HepG2 (cell line): ENCODE measurements around the gene CARTPT. TPM values are rescaled to one million over a fixed set of nuclear protein-coding genes. Genes with fewer than 3 reads are reported as not detected.
A peak's percentile ranks its signal among the peaks of the same experiment; 100 is the strongest.

Experiments
- CEBPG ChIP-seq: IDR thresholded peaks from 2 replicates; pipeline ENCODE4 v1.6.1; 2016
- CREB3 ChIP-seq: sonication (generic); formaldehyde crosslinking; IDR thresholded peaks from 2 replicates; pipeline ENCODE4 v1.5.0; 2020; ENCODE audit warnings: missing genetic modification reagents
- HNRNPL ChIP-seq: fragments of 200-400 bp; formaldehyde crosslinking; IDR thresholded peaks from 2 replicates; pipeline ENCODE4 v1.6.1; 2017; ENCODE audit warnings: mild to moderate bottlenecking, low read depth, low read length
- HOMEZ ChIP-seq: IDR thresholded peaks from 2 replicates; pipeline ENCODE4 v1.6.1; 2016; ENCODE audit warnings: low read depth
- KDM2A ChIP-seq: sonication (generic); formaldehyde crosslinking; IDR thresholded peaks from 2 replicates; pipeline ENCODE4 v1.4.0; 2020; ENCODE audit warnings: low read depth, missing genetic modification reagents, borderline replicate concordance
- KLF11 ChIP-seq: IDR thresholded peaks from 2 replicates; pipeline ENCODE4 v1.6.1; 2016; ENCODE audit warnings: missing compliant biosample characterization
- MLX ChIP-seq: IDR thresholded peaks from 2 replicates; pipeline ENCODE4 v1.6.1; 2016
- NR2F1 ChIP-seq, 2 experiments: fragments of 450-650 bp in 1 of 2; formaldehyde crosslinking in 1 of 2; IDR thresholded peaks; 2 replicates each; pipeline versions ENCODE4 v1.5.0 to v1.6.1; 2016 to 2020; ENCODE audit warnings: mild to moderate bottlenecking in 1 of 2, missing compliant biosample characterization in 1 of 2, missing genetic modification reagents in 1 of 2, moderate library complexity in 1 of 2
- PITX1 ChIP-seq: sonication (generic); formaldehyde crosslinking; IDR thresholded peaks from 2 replicates; pipeline ENCODE4 v1.5.1; 2020; ENCODE audit warnings: mild to moderate bottlenecking, missing genetic modification reagents
- TEAD3 ChIP-seq: optimal IDR thresholded peaks from 2 replicates; pipeline ENCODE3; 2016; ENCODE audit warnings: borderline replicate concordance
- TOE1 ChIP-seq: sonication (generic); formaldehyde crosslinking; IDR thresholded peaks from 2 replicates; pipeline ENCODE4 v1.4.0; 2020; ENCODE audit warnings: mild to moderate bottlenecking, missing genetic modification reagents
- UBTF ChIP-seq: sonication (generic); formaldehyde crosslinking; IDR thresholded peaks from 2 replicates; pipeline ENCODE4 v1.4.0; 2020; ENCODE audit warnings: mild to moderate bottlenecking, missing genetic modification reagents
- USF2 ChIP-seq, 2 experiments: sonication (generic) in 1 of 2; formaldehyde crosslinking in 1 of 2; IDR thresholded peaks; 2 replicates each; pipeline versions ENCODE4 v1.5.1 to v1.6.1; 2011 to 2020; ENCODE audit warnings: borderline replicate concordance in 1 of 2, low read depth in 1 of 2, low read length in 1 of 2, mild to moderate bottlenecking in 1 of 2, missing genetic modification reagents in 1 of 2, moderate library complexity in 1 of 2
- ZFP91 ChIP-seq: sonication (generic); formaldehyde crosslinking; IDR thresholded peaks from 2 replicates; pipeline ENCODE4 v1.9.0; 2022; ENCODE audit warnings: missing genetic modification reagents, mild to moderate bottlenecking, borderline replicate concordance
- ZNF317 ChIP-seq: sonication (generic); formaldehyde crosslinking; IDR thresholded peaks from 2 replicates; pipeline ENCODE4 v1.5.0; 2020; ENCODE audit warnings: mild to moderate bottlenecking, missing genetic modification reagents
- ZNF567 ChIP-seq: sonication (generic); formaldehyde crosslinking; IDR thresholded peaks from 2 replicates; pipeline ENCODE4 v1.8.1; 2023; ENCODE audit warnings: mild to moderate bottlenecking, missing genetic modification reagents, borderline replicate concordance
- ZNF710 ChIP-seq: sonication (generic); formaldehyde crosslinking; IDR thresholded peaks from 2 replicates; pipeline ENCODE4 v1.5.0; 2020; ENCODE audit warnings: mild to moderate bottlenecking, missing genetic modification reagents, borderline replicate concordance
- polyA plus RNA-seq, 8 experiments: library from polyadenylated mRNA; depleted of rRNA in 3 of 8; stranded (reverse) in 7 of 8; unstranded in 1 of 8; fragments of >200 nt; fragmentation: Illumina TruSeq in 4 of 8; extraction: Trizol in 4 of 8; gene quantifications; 2 replicates each; pipeline versions ENCODE4 v1.2.1 to v1.2.3, GENCODE V29; 2011 to 2016; ENCODE audit warnings: low read depth in 4 of 8, missing spikeins in 1 of 8, mixed read lengths in 1 of 8; ENCODE audit not compliant: insufficient read depth in 1 of 8
- total RNA-seq, 5 experiments: library from RNA; depleted of rRNA; stranded (reverse); fragments of >200 nt; fragmentation: Illumina TruSeq; extraction: Trizol; gene quantifications; 2 replicates each; pipeline ENCODE4 v1.2.3, GENCODE V29; 2016; ENCODE audit warnings: low read depth in 1 of 5

Gene CARTPT
- total and polyA plus RNA-seq, 2 of the 13 experiments (the other 11 are each of a cell fraction or from before 2014, with no cell fraction given) = not detected

- TF ChIP-seq KDM2A (CRISPR knock-in tag) (peak; percentile 67; the same call in 1 of the 2 replicates), CEBPG (CRISPR knock-in tag) (peak; percentile 48), ZNF317 (CRISPR knock-in tag) (no peak), KLF11 (no peak), UBTF (peak; percentile 68), TOE1 (no peak), PITX1 (CRISPR knock-in tag) (0 out of 2 replicates have a peak, but pooled peaks have one; percentile 35), NR2F1 (CRISPR knock-in tag; IDR thresholded peaks at IDR 0.05) (peak; percentile 34 to 48; a peak in 2 of 4 replicates), ZFP91 (CRISPR knock-in tag) (peak; percentile 63; the same call in 1 of the 2 replicates), TEAD3 (peak; percentile 77), ZNF567 (CRISPR knock-in tag) (no peak), MLX (CRISPR knock-in tag) (no peak), CREB3 (no peak), HOMEZ (CRISPR knock-in tag) (peak; percentile 90), ZNF710 (CRISPR knock-in tag) (peak; percentile 59; the same call in 1 of the 2 replicates), HNRNPL (peak; percentile 85), USF2 (IDR thresholded peaks at IDR 0.05; ENCODE audit: low read depth, low read length) (peak; percentile 54; the same call in 1 of the 2 replicates), USF2 (CRISPR knock-in tag; IDR thresholded peaks at IDR 0.05; ENCODE audit: borderline replicate concordance) (peak; percentile 77; the same call in 1 of the 2 replicates)
Observed at GRCh38 chr5:71695071-71695470, 24.0 kb upstream of the CARTPT start (continued).
